Breast epithelium (tissue), 4 donors: ENCODE results near the gene MRTFA. TPM values are rescaled to one million over a fixed set of nuclear protein-coding genes. Genes with fewer than 3 reads are reported as not detected.

ENCODE experiments used
- DNase-seq, 2 donors: peaks; one replicate each; pipeline ENCODE4 v3.0.0-alpha.2; 2019; ENCODE audit warnings: low spot score in 2 of 2
- H3K27ac ChIP-seq, 2 donors: fragments of 200-600 bp; sonication (generic) in 1 of 2; one replicate each; pipeline ENCODE4 v1.5.1; 2016 to 2019; ENCODE audit warnings: mild to moderate bottlenecking in 1 of 2
- H3K27me3 ChIP-seq, 2 donors: fragments of 200-600 bp; sonication (generic) in 1 of 2; one replicate each; pipeline versions ENCODE4 v1.5.1 to v1.6.0; 2017 to 2019; ENCODE audit warnings: control low read depth in 1 of 2, mild to moderate bottlenecking in 1 of 2
- H3K36me3 ChIP-seq: fragments of 200-600 bp; one replicate; pipeline ENCODE4 v1.5.1; 2019
- H3K4me1 ChIP-seq, 2 donors: fragments of 200-600 bp; sonication (generic); one replicate each; pipeline ENCODE4 v1.5.1; 2016 to 2019; ENCODE audit warnings: control low read depth in 1 of 2
- H3K4me3 ChIP-seq, 3 donors: fragments of 200-600 bp; sonication (generic); 1 replicate in 2 of 3; 2 replicates in 1 of 3; pipeline ENCODE4 v1.5.1; 2016 to 2019; ENCODE audit warnings: mild to moderate bottlenecking in 3 of 3, moderate library complexity in 2 of 3
- H3K9me3 ChIP-seq, 2 donors: fragments of 200-600 bp; sonication (generic) in 1 of 2; one replicate each; pipeline ENCODE4 v1.5.1; 2016 to 2019; ENCODE audit warnings: control low read depth in 1 of 2
- CTCF ChIP-seq, 3 donors: fragments of 450-650 bp; IDR thresholded peaks; one replicate each; pipeline ENCODE4 v1.5.1; 2016 to 2017; ENCODE audit warnings: antibody characterized with exemption in 3 of 3, mild to moderate bottlenecking in 3 of 3, moderate library complexity in 3 of 3
- POLR2A ChIP-seq: fragments of 450-650 bp; IDR thresholded peaks from one replicate; pipeline ENCODE4 v1.6.1; 2016; ENCODE audit warnings: antibody characterized with exemption, mild to moderate bottlenecking, moderate library complexity
- POLR2AphosphoS5 ChIP-seq, 3 donors: sonication (generic); formaldehyde crosslinking; IDR thresholded peaks; one replicate each; pipeline ENCODE4 v1.6.1; 2017; ENCODE audit warnings: antibody characterized with exemption in 3 of 3
- intact Hi-C: fragments of 100-400 bp; cut with DNase I; formaldehyde crosslinking; loops from one replicate; pipeline ENCODE4 v1.15.1; 2023; ENCODE audit warnings: low total_unique reads
- total RNA-seq, 3 donors: library from RNA; depleted of rRNA; stranded (reverse); fragments of >200 nt; gene quantifications; one replicate each; pipeline ENCODE4 v1.1.0, GENCODE V29; 2016

Gene MRTFA
- total RNA-seq, 3 donors from 2014 or later, result 47.0 to 69.2 (median 65.7) TPM

DNA sequence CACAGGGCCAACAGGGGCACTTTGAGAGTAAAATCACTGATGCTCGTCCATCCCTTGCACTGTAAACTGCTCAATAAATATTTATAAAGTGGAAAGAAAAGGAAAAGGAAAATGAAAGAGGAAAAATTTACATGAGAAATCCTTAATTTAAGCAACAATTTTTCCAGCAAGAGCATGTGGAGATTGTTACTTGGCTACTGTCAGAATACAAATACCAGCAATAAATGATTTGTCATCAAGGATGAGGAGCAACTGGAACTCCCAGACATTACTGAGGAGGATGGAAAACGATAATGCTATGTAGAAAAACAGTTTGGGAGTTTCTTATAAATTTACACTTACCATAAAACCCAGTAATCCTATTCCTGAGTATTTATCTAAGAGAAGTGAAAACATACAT lies 143.1 kb downstream of the MRTFA start:
- TF ChIP-seq CTCF (IDR thresholded peaks at IDR 0.05) (no peak), POLR2AphosphoS5 (IDR thresholded peaks at IDR 0.05) (no peak), POLR2A (no peak)
- Histone ChIP-seq H3K36me3 (no peaks in the 10 kb centered on the region), H3K4me1 (peaks cover 6 to 10% of the 10 kb centered on the region in 2 donors), H3K27me3 (no peaks in the 10 kb centered on the region), H3K9me3 (no peaks in the 10 kb centered on the region), H3K27ac (peak overlapping the region in 1 of 2 donors; percentile 67), H3K4me3 (no peak overlapping the region)
- no peak for DNase-seq
- intact Hi-C loops, result no loop called here

DNA sequence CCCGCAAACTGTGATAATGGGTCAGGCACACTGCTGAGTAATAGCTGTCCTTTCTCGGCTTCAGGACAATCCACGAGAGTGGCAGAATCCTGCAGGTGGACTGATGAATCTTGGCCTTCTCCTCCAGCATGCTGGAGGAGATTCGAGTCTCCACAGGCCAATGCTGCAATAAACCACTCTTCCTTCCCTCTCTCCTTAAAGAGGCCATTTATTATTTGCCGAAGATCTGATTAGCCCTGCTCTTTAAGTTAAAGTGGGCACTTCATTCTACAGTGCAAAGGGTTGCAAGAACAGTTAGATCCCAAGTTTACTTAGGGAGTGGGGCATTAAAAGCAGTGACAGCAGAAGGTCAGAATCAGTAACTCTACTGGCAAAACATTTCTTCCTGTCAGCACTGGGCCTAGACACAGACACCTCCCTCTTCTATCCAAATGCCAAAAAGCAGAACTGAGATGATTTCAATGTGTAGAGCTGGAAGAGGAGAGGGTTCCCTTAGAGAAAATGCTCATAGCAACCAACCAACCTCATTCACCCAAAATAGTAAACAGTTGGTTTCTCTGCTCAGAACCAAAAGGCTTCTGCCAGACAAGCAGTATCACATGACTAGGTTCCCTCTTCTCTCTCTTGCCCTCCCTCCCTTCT lies 144.4 kb downstream of the MRTFA start:
- no peaks in the 10 kb centered on the region for H3K36me3 ChIP-seq
- TF ChIP-seq CTCF (IDR thresholded peaks at IDR 0.05) (no peak), POLR2AphosphoS5 (IDR thresholded peaks at IDR 0.05) (no peak), POLR2A (no peak)
- H3K4me1 ChIP-seq, result peaks cover 6 to 10% of the 10 kb centered on the region in 2 donors
- intact Hi-C loops, result no loop called here
- no peaks in the 10 kb centered on the region for H3K9me3 ChIP-seq
- H3K27ac ChIP-seq, result peak overlapping the region; percentile 27 to 67
- DNase-seq, result no peak
- peak overlapping the region in 1 of 3 donors; percentile 29 for H3K4me3 ChIP-seq
- H3K27me3 ChIP-seq, result no peaks in the 10 kb centered on the region

- H3K4me3 ChIP-seq, result no peak overlapping the region
- DNase-seq, result no peak
- no peaks in the 10 kb centered on the region for H3K9me3 ChIP-seq
- intact Hi-C loops, result no loop called here
- peak overlapping the region in 1 of 2 donors; percentile 78 for H3K27ac ChIP-seq
- H3K36me3 ChIP-seq, result no peaks in the 10 kb centered on the region
- peak; percentile 40 to 59 (median 49) for TF ChIP-seq CTCF (IDR thresholded peaks at IDR 0.05)
- TF ChIP-seq POLR2AphosphoS5 (IDR thresholded peaks at IDR 0.05), result no peak
- H3K4me1 ChIP-seq, result peaks cover 6 to 10% of the 10 kb centered on the region in 2 donors
- no peaks in the 10 kb centered on the region for H3K27me3 ChIP-seq
These were observed 148.8 kb downstream of the MRTFA start for GRCh38 chr22:40487663-40488249.

DNA sequence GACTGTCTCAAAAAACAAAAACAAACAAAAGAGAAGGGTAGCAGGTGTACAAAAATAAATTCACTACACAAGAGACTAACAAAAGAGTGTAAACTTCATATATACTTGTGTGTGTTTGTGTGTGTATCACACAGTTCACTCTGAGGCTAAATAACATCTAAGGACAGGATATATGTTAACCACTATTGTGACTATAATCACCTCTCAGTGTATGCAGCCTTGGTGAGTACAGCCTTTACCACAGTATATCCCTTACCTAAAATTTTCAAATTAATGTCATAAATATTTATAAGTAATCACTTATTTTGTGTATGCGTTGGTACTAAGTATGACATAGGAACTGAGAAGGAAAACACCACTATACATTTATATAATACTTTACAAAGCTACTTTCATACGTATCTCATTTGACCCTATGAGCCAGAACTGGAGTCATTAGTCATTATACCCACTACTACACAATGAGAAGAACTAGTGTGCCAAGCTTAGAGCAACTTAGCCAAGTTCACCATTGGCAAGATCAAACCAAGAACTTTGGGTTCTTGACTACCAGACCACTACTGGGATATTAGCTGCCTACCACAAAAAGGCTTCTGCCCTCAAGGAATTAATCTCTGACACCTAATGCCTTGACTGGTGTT lies 149.4 kb downstream of the MRTFA start:
- Histone ChIP-seq H3K9me3 (no peaks in the 10 kb centered on the region), H3K27ac (peak overlapping the region; percentile 73 to 78), H3K4me3 (no peak overlapping the region), H3K4me1 (peaks cover 4 to 6% of the 10 kb centered on the region in 2 donors), H3K36me3 (no peaks in the 10 kb centered on the region), H3K27me3 (no peaks in the 10 kb centered on the region)
- TF ChIP-seq POLR2AphosphoS5 (IDR thresholded peaks at IDR 0.05) (no peak), POLR2A (no peak), CTCF (IDR thresholded peaks at IDR 0.05) (no peak)
- DNase-seq, result no peak
- intact Hi-C loops, result no loop called here
